ENCODE results near the gene TRIM69.

Gene TRIM69

GRCh38 chr15:44811337-44811736 lies 75.0 kb downstream of the TRIM69 start:
- FAIRE-seq: no peak

DNA sequence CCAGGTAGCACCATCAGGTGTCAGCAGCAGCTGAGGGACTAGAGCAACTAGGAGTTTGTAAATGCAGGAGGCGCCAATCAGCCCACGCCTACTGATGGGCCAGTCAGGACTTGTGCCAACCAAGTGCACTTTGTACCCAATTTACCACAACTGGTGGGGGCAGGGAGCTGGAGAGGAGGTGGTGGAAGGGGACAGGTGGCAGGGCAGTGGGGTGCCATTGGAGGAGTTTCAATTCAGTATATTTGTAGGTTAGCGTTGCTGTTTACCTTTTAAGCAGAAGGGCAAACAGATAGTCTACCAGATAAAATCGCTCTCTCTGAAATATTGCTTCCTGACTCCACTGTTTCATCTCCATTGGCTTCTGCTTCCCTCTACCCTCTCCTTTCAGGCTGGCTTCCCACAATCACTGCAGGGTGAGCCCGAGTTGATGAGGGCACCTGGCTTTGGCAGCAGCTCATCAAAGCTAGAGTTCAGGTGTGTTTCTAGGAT lies 75.7 kb downstream of the TRIM69 start:
- FAIRE-seq: peak; percentile 94

DNA sequence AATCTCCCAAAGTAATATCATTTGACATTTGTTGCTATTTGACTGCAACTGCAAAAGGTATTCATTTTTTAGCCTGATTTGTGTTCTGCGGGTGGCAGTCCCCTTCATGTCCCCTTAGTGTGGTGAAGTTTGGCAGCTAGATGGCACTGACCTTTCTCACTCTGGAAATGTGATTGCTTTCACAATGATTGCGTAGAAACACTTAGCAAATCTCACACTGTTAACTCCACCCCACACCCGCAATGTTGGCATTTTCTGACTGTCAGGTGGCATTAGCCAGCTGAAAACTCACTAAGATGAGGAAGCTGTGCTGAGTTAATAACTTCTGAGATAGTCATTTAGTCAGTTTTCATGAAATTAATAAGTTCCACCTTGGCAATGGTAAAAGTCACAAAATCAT lies 76.9 kb downstream of the TRIM69 start:
- FAIRE-seq: peak; percentile 62
